SK-N-SH (cell line): ENCODE data around the gene MYO1D. TPM values are rescaled to one million over a fixed set of nuclear protein-coding genes. Genes with fewer than 3 reads are reported as not detected.

Source experiments
- CTCF ChIA-PET: fragments of 300-600, 350-600 bp; formaldehyde crosslinking; extraction: SDS; loops from one replicate; lab custom pipeline; 2021; lab: Yijun Ruan, JAX
- POLR2A ChIA-PET: fragments of 350-600 bp; sonication (Branson Sonifier 250); formaldehyde crosslinking; extraction: SDS; loops from one replicate; lab custom pipeline; 2020; ENCODE audit warnings: antibody characterized with exemption, inconsistent platforms; lab: Yijun Ruan, JAX
- DNase-seq: peaks from one replicate; pipeline ENCODE4 v3.0.0; 2012
- H2AFZ ChIP-seq: fragments of 200-600 bp; sonication (generic); 2 replicates; pipeline ENCODE4 v1.8.1; 2016; ENCODE audit warnings: antibody characterized with exemption, mild to moderate bottlenecking, low read depth
- H3F3A ChIP-seq: fragments of 200-600 bp; sonication (generic); replicated peaks from 2 replicates; pipeline ENCODE3; 2016; ENCODE audit warnings: antibody characterized with exemption, mild to moderate bottlenecking; ENCODE audit not compliant: insufficient read depth
- H3K27ac ChIP-seq, 2 experiments: fragments of 200-500 bp in 1 of 2; fragments of 200-600 bp in 1 of 2; sonication (Bioruptor generic) in 1 of 2; sonication (generic), shearing (Covaris generic) in 1 of 2; 2 replicates each; pipeline versions ENCODE4 v1.5.1 to v1.6.1; 2014 to 2016; ENCODE audit warnings: low read depth in 2 of 2, inconsistent platforms in 1 of 2, low read length in 1 of 2, mild to moderate bottlenecking in 1 of 2, mixed read lengths in 1 of 2
- H3K27me3 ChIP-seq: fragments of 200-600 bp; sonication (generic), shearing (Covaris generic); 2 replicates; pipeline ENCODE4 v1.6.1; 2016; ENCODE audit warnings: mixed run types; ENCODE audit not compliant: insufficient read depth
- H3K36me3 ChIP-seq, 2 experiments: fragments of 200-500 bp in 1 of 2; fragments of 200-600 bp in 1 of 2; sonication (Bioruptor generic) in 1 of 2; sonication (generic) in 1 of 2; replicated peaks in 1 of 2; 2 replicates each; pipeline versions ENCODE3 to v1.5.1; 2014 to 2016; ENCODE audit warnings: low read length in 1 of 2, mild to moderate bottlenecking in 1 of 2; ENCODE audit not compliant: insufficient read depth in 2 of 2, control insufficient read depth in 1 of 2
- H3K4me1 ChIP-seq, 2 experiments: fragments of 200-500 bp in 1 of 2; fragments of 200-600 bp in 1 of 2; sonication (Bioruptor generic) in 1 of 2; sonication (generic), shearing (Covaris generic) in 1 of 2; 2 replicates each; pipeline versions ENCODE4 v1.5.1 to v1.6.1; 2014 to 2016; ENCODE audit warnings: low read depth in 1 of 2, low read length in 1 of 2, mixed run types in 1 of 2; ENCODE audit not compliant: insufficient read depth in 2 of 2, control insufficient read depth in 1 of 2
- H3K4me2 ChIP-seq: fragments of 200-600 bp; sonication (generic), shearing (Covaris generic); 2 replicates; pipeline ENCODE4 v1.6.1; 2017; ENCODE audit warnings: mixed run types
- H3K4me3 ChIP-seq, 2 experiments: fragments of 200-500 bp in 1 of 2; fragments of 200-600 bp in 1 of 2; sonication (Bioruptor generic) in 1 of 2; sonication (generic), shearing (Covaris generic) in 1 of 2; 2 replicates each; pipeline versions ENCODE4 v1.5.1 to v1.8.1; 2014 to 2016; ENCODE audit warnings: low read depth in 2 of 2, inconsistent platforms in 1 of 2, low read length in 1 of 2, mild to moderate bottlenecking in 1 of 2, mixed read lengths in 1 of 2, moderate library complexity in 1 of 2
- H3K79me2 ChIP-seq: fragments of 200-600 bp; sonication (generic); 2 replicates; pipeline ENCODE4 v1.8.1; 2017; ENCODE audit warnings: mild to moderate bottlenecking; ENCODE audit not compliant: insufficient read depth
- H3K9ac ChIP-seq: fragments of 200-600 bp; sonication (generic); 2 replicates; pipeline ENCODE4 v1.6.1; 2017; ENCODE audit warnings: mixed run types
- H3K9me2 ChIP-seq: fragments of 200-600 bp; sonication (generic); 2 replicates; pipeline ENCODE4 v1.6.1; 2017; ENCODE audit warnings: mixed run types
- H3K9me3 ChIP-seq: fragments of 200-600 bp; sonication (generic); 2 replicates; pipeline ENCODE4 v1.6.1; 2017; ENCODE audit warnings: mixed run types, mild to moderate bottlenecking, moderate library complexity
- H4K20me1 ChIP-seq: fragments of 200-600 bp; sonication (generic); 2 replicates; pipeline ENCODE4 v1.6.1; 2017; ENCODE audit warnings: mild to moderate bottlenecking, mixed run types; ENCODE audit not compliant: insufficient read depth
- ELF1 ChIP-seq: IDR thresholded peaks from 2 replicates; pipeline ENCODE4 v1.4.0; 2012
- FOXJ3 ChIP-seq: sonication (generic); formaldehyde crosslinking; IDR thresholded peaks from 2 replicates; pipeline ENCODE4 v1.5.1; 2020; ENCODE audit warnings: mild to moderate bottlenecking, missing genetic modification reagents
- GATA2 ChIP-seq: sonication (generic); formaldehyde crosslinking; IDR thresholded peaks from 2 replicates; pipeline ENCODE4 v1.5.0; 2020; ENCODE audit warnings: mild to moderate bottlenecking, missing genetic modification reagents
- MXI1 ChIP-seq: IDR thresholded peaks from 2 replicates; pipeline ENCODE4 v1.6.1; 2012; ENCODE audit warnings: mild to moderate bottlenecking, low read depth, low read length, improper control_type of control experiment
- NFIC ChIP-seq: IDR thresholded peaks from 2 replicates; pipeline ENCODE4 v1.4.0; 2012; ENCODE audit warnings: borderline replicate concordance
- RFX5 ChIP-seq: IDR thresholded peaks from 2 replicates; pipeline ENCODE4 v1.6.1; 2012; ENCODE audit warnings: mild to moderate bottlenecking, improper control_type of control experiment, low read length
- RXRA ChIP-seq: IDR thresholded peaks from 2 replicates; pipeline ENCODE4 v1.4.0; 2012; ENCODE audit warnings: low read depth, mild to moderate bottlenecking, borderline replicate concordance
- TAF1 ChIP-seq: IDR thresholded peaks from 2 replicates; pipeline ENCODE4 v1.6.1; 2012; ENCODE audit warnings: low read depth, mild to moderate bottlenecking, low read length, moderate library complexity, borderline replicate concordance
- YY1 ChIP-seq: IDR thresholded peaks from 2 replicates; pipeline ENCODE4 v1.4.0; 2012; ENCODE audit warnings: low read depth, mild to moderate bottlenecking
- WGBS: methylation state at CpG from one replicate; pipeline ENCODE4 v1.1.6; 2017; ENCODE audit warnings: low lambda C conversion rate; 5-methylcytosine and 5-hydroxymethylcytosine counted together
- polyA plus RNA-seq, 3 experiments: library from polyadenylated mRNA; depleted of rRNA; stranded (reverse); fragments of >200 nt; gene quantifications; 2 replicates each; pipeline ENCODE4 v1.2.3, GENCODE V29; 2012
- TF ChIP-seq, protein P1 (sequence below): IDR thresholded peaks from 2 replicates; pipeline ENCODE4 v1.4.0; 2012; ENCODE audit warnings: low read depth
- TF ChIP-seq, protein P2 (sequence below): IDR thresholded peaks from 2 replicates; pipeline ENCODE4 v1.6.1; 2012; ENCODE audit warnings: mild to moderate bottlenecking, low read depth, low read length, moderate library complexity
- TF ChIP-seq, protein P3 (sequence below): IDR thresholded peaks from 2 replicates; pipeline ENCODE4 v1.4.0; 2012; ENCODE audit warnings: low read depth, borderline replicate concordance
- TF ChIP-seq, protein P4 (sequence below): fragments of 150-350 bp; IDR thresholded peaks from 2 replicates; pipeline ENCODE4 v1.6.1; 2017; ENCODE audit warnings: antibody characterized with exemption, low read length, low read depth, borderline replicate concordance

Gene MYO1D
- polyA plus RNA-seq, 1 of the 3 experiments (the other 2 are of a cell fraction), result 20.4 TPM

DNA sequence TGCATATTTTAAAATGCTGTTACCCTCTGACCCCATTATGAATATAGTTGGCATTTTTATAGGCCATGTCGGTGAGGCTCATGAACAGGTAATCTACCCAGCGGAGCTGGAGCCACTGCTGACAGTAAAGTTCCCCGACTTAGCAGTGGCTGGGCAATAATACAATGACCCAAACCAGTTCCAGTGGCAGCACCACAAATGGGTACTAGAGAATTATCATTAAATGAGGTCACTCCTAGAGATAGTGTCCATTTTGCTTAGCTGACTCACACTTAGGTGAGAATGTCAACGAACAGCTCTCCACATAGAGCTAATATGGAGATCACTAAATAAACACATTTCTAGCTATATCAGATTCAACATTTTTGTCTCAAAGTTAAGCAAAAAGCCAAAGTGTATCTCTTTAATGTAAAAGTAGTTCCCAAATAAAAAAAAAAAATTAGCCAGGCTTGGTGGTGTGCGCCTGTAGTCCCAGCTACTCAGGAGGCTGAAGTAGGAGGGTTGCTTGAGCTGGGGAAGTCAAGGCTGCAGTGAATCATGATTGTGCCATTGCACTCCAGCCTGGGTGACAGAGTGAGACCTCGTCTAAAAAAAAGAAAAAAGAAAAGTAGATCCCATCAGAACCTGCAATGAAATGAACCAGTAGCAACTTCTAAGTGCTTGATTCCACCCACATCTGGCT, 7.4 kb downstream of the MYO1D start:
- peaks cover 8% of the 10 kb centered on the region for H4K20me1 ChIP-seq
- no peaks in the 10 kb centered on the region for H3K9me2 ChIP-seq
- no peaks in the 10 kb centered on the region for H3K36me3 ChIP-seq
- TF ChIP-seq ELF1, result no peak
- TF ChIP-seq, protein P1, sequence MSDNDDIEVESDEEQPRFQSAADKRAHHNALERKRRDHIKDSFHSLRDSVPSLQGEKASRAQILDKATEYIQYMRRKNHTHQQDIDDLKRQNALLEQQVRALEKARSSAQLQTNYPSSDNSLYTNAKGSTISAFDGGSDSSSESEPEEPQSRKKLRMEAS, result no peak
- TF ChIP-seq, protein P2, sequence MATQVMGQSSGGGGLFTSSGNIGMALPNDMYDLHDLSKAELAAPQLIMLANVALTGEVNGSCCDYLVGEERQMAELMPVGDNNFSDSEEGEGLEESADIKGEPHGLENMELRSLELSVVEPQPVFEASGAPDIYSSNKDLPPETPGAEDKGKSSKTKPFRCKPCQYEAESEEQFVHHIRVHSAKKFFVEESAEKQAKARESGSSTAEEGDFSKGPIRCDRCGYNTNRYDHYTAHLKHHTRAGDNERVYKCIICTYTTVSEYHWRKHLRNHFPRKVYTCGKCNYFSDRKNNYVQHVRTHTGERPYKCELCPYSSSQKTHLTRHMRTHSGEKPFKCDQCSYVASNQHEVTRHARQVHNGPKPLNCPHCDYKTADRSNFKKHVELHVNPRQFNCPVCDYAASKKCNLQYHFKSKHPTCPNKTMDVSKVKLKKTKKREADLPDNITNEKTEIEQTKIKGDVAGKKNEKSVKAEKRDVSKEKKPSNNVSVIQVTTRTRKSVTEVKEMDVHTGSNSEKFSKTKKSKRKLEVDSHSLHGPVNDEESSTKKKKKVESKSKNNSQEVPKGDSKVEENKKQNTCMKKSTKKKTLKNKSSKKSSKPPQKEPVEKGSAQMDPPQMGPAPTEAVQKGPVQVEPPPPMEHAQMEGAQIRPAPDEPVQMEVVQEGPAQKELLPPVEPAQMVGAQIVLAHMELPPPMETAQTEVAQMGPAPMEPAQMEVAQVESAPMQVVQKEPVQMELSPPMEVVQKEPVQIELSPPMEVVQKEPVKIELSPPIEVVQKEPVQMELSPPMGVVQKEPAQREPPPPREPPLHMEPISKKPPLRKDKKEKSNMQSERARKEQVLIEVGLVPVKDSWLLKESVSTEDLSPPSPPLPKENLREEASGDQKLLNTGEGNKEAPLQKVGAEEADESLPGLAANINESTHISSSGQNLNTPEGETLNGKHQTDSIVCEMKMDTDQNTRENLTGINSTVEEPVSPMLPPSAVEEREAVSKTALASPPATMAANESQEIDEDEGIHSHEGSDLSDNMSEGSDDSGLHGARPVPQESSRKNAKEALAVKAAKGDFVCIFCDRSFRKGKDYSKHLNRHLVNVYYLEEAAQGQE, result no peak
- TF ChIP-seq RFX5, result no peak
- TF ChIP-seq, protein P3, sequence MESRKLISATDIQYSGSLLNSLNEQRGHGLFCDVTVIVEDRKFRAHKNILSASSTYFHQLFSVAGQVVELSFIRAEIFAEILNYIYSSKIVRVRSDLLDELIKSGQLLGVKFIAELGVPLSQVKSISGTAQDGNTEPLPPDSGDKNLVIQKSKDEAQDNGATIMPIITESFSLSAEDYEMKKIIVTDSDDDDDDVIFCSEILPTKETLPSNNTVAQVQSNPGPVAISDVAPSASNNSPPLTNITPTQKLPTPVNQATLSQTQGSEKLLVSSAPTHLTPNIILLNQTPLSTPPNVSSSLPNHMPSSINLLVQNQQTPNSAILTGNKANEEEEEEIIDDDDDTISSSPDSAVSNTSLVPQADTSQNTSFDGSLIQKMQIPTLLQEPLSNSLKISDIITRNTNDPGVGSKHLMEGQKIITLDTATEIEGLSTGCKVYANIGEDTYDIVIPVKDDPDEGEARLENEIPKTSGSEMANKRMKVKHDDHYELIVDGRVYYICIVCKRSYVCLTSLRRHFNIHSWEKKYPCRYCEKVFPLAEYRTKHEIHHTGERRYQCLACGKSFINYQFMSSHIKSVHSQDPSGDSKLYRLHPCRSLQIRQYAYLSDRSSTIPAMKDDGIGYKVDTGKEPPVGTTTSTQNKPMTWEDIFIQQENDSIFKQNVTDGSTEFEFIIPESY, result no peak
- no peak for TF ChIP-seq RXRA
- H3K9me3 ChIP-seq, result no peaks in the 10 kb centered on the region
- 85% methylated on average over 5 of the region's 6 CpGs for WGBS
- POLR2A ChIA-PET, result no interaction called here
- peaks cover 4% of the 10 kb centered on the region for H3F3A ChIP-seq
- H3K4me3 ChIP-seq, result no peak overlapping the region
- peak overlapping the region; percentile 13; the same call in 1 of the 2 replicates for H3K4me2 ChIP-seq
- H3K4me1 ChIP-seq, result no peaks in the 10 kb centered on the region
- no peaks in the 10 kb centered on the region for H3K27me3 ChIP-seq
- DNase-seq, result no peak
- H3K9ac ChIP-seq, result no peak overlapping the region
- H3K27ac ChIP-seq, result peak overlapping the region in 1 of 2 experiments; percentile 27; a peak in 1 of 4 replicates
- CTCF ChIA-PET, result interaction anchor here (4.0 to 8.5 kb wide), 2 partner anchors 8 to 86 kb away, joined by 15 to 70 read pairs; partner anchors contain the start of gene MYO1D
- H2AFZ ChIP-seq, result no peak overlapping the region
- peaks cover 53% of the 10 kb centered on the region; the same call in 1 of the 2 replicates for H3K79me2 ChIP-seq

DNA sequence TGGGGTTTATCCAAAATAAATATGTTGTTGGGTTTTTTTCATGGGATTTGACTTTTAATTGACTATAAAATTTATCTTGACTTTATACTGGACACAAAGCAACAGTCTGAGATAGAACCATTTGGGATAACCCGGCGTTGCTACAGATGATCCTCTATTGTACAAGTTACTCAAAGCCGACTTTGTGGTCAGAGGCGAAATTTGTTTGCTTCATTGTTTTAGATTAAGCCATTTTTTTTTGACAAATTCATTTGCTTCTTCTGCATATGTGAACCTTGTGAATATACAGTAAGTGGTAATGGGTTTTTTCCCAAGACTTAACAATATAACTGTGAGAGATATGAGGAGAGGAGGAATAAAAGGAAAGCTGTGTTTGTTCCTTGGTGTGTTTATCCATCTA, 11.8 kb downstream of the MYO1D start:
- Histone ChIP-seq H3K9me3 (no peaks in the 10 kb centered on the region), H3K9ac (no peak overlapping the region), H3K9me2 (no peaks in the 10 kb centered on the region), H3K4me1 (no peaks in the 10 kb centered on the region; a peak in 1 of 4 replicates), H3K27me3 (no peaks in the 10 kb centered on the region), H3K27ac (no peak overlapping the region), H3F3A (no peaks in the 10 kb centered on the region), H3K4me3 (no peak overlapping the region), H3K36me3 (no peaks in the 10 kb centered on the region), H3K79me2 (peaks cover 42% of the 10 kb centered on the region), H3K4me2 (no peak overlapping the region), H2AFZ (no peak overlapping the region), H4K20me1 (0 out of 2 replicates have a peak, but pooled peaks cover 3% of the 10 kb centered on the region)
- ChIA-PET CTCF (interaction anchor here (1.1 to 8.5 kb wide), 3 partner anchors 12 to 82 kb away, joined by 4 to 70 read pairs (median 7); partner anchors contain the start of gene MYO1D), POLR2A (no interaction called here)
- WGBS, result 81% methylated on average over 4 of the region's 4 CpGs
- TF ChIP-seq YY1, result no peak
- no peak for TF ChIP-seq MXI1
- no peak for TF ChIP-seq GATA2 (CRISPR knock-in tag)
- no peak for TF ChIP-seq NFIC
- no peak for TF ChIP-seq FOXJ3 (CRISPR knock-in tag)
- no peak for TF ChIP-seq TAF1
- TF ChIP-seq, protein P4, sequence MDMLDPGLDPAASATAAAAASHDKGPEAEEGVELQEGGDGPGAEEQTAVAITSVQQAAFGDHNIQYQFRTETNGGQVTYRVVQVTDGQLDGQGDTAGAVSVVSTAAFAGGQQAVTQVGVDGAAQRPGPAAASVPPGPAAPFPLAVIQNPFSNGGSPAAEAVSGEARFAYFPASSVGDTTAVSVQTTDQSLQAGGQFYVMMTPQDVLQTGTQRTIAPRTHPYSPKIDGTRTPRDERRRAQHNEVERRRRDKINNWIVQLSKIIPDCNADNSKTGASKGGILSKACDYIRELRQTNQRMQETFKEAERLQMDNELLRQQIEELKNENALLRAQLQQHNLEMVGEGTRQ, result no peak
- DNase-seq, result no peak
